GM18505 (cell line): Measurements from ENCODE around the gene NMNAT3.

Experiments used
- ATAC-seq: cut with Tn5 transposase; IDR thresholded peaks from one replicate; pipeline ENCODE4 v1.9.1; 2021; ENCODE audit not compliant: unreplicated experiment
- POLR2A ChIP-seq: IDR thresholded peaks from 4 replicates; pipeline ENCODE4 v1.6.1; 2011; ENCODE audit warnings: borderline replicate concordance; ENCODE audit not compliant: insufficient read depth, insufficient read length; ENCODE audit errors: extremely low read depth

NMNAT3 gene

GRCh38 chr3:139640456-139640855, 37.3 kb downstream of the NMNAT3 start:
- ATAC-seq: no peak

GRCh38 chr3:139639662-139640061, 38.1 kb downstream of the NMNAT3 start:
- TF ChIP-seq POLR2A: no peak
- ATAC-seq: no peak

More at GRCh38 chr3:139640456-139640855, 37.3 kb downstream of the NMNAT3 start:
- TF ChIP-seq POLR2A: no peak

GRCh38 chr3:139638518-139638917, 39.3 kb downstream of the NMNAT3 start:
- TF ChIP-seq POLR2A: no peak
- no peak for ATAC-seq

- TF ChIP-seq POLR2A: no peak
- ATAC-seq: no peak
Measured at GRCh38 chr3:139636511-139636910, 41.3 kb downstream of the NMNAT3 start.

GRCh38 chr3:139634111-139634635, 43.6 kb downstream of the NMNAT3 start:
- no peak for TF ChIP-seq POLR2A
- no peak for ATAC-seq

GRCh38 chr3:139633511-139633910, 44.3 kb downstream of the NMNAT3 start:
- TF ChIP-seq POLR2A: no peak
- ATAC-seq: no peak

GRCh38 chr3:139630542-139630941, 47.2 kb downstream of the NMNAT3 start:
- TF ChIP-seq POLR2A: no peak
- ATAC-seq: no peak

- no peak for ATAC-seq
- no peak for TF ChIP-seq POLR2A
Measured at GRCh38 chr3:139629033-139629432, 48.7 kb downstream of the NMNAT3 start.

GRCh38 chr3:139627759-139628158, 50.0 kb downstream of the NMNAT3 start:
- TF ChIP-seq POLR2A: no peak
- no peak for ATAC-seq

GRCh38 chr3:139620438-139620837, 57.3 kb downstream of the NMNAT3 start:
- TF ChIP-seq POLR2A: no peak

GRCh38 chr3:139619484-139619883, 58.3 kb downstream of the NMNAT3 start:
- no peak for TF ChIP-seq POLR2A
- ATAC-seq: no peak

More at GRCh38 chr3:139620438-139620837, 57.3 kb downstream of the NMNAT3 start:
- no peak for ATAC-seq

- TF ChIP-seq POLR2A: no peak
- ATAC-seq: no peak
Measured at GRCh38 chr3:139617672-139618268, 60.0 kb downstream of the NMNAT3 start.

- no peak for TF ChIP-seq POLR2A
- no peak for ATAC-seq
Measured at GRCh38 chr3:139611528-139611927, 66.2 kb downstream of the NMNAT3 start.

- no peak for TF ChIP-seq POLR2A
- no peak for ATAC-seq
Measured at GRCh38 chr3:139610886-139611285, 66.9 kb downstream of the NMNAT3 start.
